Suprapubic skin (tissue), 3 donors: ENCODE data around the gene IQCM.

Experiments
- EP300 ChIP-seq: sonication (generic); formaldehyde crosslinking; IDR thresholded peaks from one replicate; pipeline ENCODE4 v1.6.1; 2017; ENCODE audit warnings: antibody characterized with exemption
- POLR2A ChIP-seq, 2 donors: fragments of 450-650 bp; IDR thresholded peaks; one replicate each; pipeline ENCODE4 v1.6.1; 2017; ENCODE audit warnings: antibody characterized with exemption in 2 of 2, mild to moderate bottlenecking in 2 of 2, moderate library complexity in 2 of 2
- TF ChIP-seq, protein P1 (sequence below), 2 donors: fragments of 200-600 bp in 1 of 2; fragments of 450-650 bp in 1 of 2; sonication (generic) in 1 of 2; IDR thresholded peaks; one replicate each; pipeline ENCODE4 v1.5.1; 2016 to 2019; ENCODE audit warnings: antibody characterized with exemption in 2 of 2, mild to moderate bottlenecking in 1 of 2, moderate library complexity in 1 of 2

DNA sequence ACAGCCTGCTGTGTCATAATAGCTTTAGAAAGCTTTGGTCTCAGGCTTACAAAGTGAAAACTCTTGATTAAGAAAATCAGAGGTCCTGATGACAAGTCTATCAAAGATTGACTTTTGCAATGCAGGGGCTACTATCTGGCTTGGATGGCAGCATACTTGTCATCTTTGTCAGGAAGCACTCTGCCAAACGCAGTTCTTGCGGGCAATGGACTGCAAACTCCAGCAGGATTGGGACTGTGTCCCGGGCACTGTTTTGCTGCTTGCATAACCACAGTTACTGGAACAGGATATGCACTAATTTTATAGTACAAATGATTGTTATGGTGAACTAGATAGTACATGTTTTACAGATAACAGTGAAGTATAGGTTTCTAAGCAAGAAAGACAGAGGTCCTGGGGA is 185.6 kb downstream of the IQCM start:
- TF ChIP-seq, protein P1, sequence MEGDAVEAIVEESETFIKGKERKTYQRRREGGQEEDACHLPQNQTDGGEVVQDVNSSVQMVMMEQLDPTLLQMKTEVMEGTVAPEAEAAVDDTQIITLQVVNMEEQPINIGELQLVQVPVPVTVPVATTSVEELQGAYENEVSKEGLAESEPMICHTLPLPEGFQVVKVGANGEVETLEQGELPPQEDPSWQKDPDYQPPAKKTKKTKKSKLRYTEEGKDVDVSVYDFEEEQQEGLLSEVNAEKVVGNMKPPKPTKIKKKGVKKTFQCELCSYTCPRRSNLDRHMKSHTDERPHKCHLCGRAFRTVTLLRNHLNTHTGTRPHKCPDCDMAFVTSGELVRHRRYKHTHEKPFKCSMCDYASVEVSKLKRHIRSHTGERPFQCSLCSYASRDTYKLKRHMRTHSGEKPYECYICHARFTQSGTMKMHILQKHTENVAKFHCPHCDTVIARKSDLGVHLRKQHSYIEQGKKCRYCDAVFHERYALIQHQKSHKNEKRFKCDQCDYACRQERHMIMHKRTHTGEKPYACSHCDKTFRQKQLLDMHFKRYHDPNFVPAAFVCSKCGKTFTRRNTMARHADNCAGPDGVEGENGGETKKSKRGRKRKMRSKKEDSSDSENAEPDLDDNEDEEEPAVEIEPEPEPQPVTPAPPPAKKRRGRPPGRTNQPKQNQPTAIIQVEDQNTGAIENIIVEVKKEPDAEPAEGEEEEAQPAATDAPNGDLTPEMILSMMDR (IDR thresholded peaks at IDR 0.05) = no peak
- TF ChIP-seq EP300 (no peak), POLR2A (IDR thresholded peaks at IDR 0.05) (no peak)
